ENCODE results near the gene PLCB4.
"Not testable (repeated sequence)": the region's sequence is repeated elsewhere in the genome, so short reads cannot be mapped to it uniquely, and the experiment has no call there.

PLCB4 gene

DNA sequence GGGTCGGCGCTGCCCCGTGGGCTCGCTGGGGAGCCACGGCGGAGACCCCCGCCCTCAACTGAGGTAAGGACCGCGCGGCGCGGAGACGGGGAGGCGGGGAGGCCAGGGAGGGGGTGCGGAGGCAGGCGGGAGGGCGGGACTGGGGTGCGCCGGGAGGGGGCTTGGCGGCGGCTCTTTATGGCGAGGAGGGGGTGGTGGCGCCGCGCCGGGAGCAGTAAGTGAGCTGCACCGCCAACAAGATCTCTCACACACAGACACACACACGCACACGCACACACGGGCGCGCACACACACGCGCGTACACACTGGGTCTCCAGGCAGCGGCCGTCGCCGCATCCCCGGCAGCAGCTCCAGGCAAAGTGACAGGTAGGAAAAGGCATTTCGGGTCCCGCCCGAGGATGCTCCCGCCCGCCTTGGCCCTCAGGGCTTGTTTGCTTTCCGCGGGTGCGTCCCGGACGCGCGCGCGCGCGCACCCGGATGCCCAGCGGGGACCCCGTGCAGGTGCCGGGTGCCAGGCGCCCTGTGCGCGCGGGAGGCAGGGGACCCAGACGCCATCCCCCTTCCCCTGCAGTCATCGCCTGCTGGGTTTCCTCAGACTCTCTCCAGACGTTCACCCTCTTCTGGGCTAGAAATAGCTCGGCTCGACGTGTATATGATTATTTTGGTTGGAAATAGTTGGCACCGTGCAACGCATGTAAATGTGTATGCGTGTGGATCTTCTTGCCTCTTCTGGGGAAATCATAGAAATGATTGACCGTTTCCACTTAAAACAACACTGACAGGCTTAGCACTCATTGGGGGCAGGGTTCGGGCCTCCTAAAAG is at the start of gene PLCB4:
TSS of gene PLCB4 (plus strand) at position 247 of the 823 bp plus-strand sequence. CDS start 238,728 bp downstream, outside the sequence.
- no peak for DNase-seq (ENCODE audit: low read depth)

DNA sequence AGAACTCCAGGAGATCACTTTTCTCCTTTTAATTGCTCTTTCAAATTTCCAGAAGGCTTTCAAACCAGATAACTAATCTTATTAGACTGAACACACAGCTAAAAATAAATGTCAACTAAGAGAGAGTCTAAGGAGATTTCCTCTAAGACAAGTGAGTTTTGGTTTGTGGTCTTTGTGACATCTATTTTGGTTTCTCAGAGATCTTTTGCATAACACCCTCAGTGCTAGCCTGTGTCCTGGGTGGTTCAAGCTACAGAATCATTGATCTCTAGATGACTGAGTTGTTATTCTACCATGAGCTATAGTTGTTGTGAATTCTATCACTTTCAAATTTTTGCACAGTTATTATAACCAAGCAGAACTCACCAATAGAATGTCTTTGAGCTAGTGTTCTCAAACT is 49.1 kb upstream of the PLCB4 start:
- no peak for DNase-seq (ENCODE audit: low read depth)

DNA sequence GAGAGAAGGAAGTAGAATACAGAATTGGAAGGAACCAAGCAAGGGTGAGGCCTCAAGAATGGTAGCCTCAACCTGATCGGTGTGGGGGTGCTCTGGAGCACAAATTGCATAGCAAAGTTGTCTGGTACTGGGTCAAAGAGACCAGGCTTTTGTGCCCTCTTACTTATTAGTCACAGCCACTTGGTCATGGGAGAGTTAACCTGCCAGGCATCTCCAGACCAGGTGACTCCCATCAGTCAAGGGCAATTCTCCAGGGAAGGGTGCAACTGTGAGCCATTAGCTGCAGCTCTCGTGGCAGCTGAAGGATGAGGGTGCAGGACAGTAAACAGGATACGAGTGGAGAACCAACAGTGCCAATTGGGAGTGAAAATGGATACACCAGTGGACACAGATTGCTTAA is 47.7 kb upstream of the PLCB4 start:
- no peak for DNase-seq (ENCODE audit: low read depth)

DNA sequence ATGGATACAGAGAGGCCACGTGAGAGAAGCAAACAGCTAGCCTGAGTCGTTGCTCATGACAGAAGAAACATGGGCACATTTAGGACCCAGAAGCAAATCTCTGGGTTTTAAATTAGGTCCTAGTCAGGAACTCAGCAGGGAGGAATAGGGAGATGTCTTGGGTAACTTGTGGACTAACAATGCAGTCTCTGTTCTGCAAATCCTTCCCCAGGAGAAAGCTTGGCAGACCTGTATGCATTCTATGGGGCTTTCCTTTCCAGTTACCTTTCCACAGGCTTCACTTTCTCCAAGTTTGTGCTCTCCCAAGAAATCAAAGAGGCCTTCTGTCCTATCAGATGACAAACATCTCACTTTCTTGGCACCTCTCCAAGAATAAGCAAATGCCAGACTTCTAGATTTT is 47.2 kb upstream of the PLCB4 start:
- DNase-seq (ENCODE audit: low read depth): no peak

DNA sequence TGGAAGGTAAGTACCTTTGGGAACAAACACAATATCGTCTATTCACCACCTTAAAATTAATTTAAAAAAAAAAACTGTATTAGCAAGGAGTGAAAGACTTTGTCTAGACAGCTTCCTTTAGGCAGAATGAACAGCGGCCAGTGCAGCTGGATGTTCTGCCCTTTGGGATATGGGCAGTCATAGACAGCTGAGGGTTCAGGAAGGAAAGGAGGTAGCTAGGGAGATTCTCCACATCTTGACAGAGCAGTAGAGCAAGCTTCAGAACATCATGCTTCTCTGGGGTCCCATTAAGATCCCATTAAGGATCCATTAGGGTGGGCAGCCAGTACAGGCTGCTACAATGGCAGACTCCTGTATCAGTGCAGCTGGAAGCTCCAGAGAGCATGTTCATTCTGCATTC is 46.5 kb upstream of the PLCB4 start:
- no peak for DNase-seq (ENCODE audit: low read depth)

DNA sequence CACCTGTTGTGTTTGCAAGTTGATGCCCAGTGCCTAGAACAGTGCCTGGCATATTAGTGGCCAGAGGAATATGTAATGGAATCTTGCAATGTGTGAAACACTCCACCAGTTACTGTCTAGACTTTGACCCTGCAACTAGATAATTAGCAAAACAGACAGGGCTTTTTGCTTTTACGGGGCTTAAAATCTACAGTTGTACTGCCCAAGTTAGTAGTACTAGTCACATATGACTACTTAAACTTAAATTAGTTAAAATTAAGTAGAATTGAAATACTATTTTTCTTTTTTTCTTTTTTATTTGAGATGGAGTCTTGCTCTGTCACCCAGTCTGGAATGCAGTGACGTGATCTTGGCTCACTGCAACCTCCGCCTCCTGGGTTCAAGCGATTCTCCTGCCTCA is 44.3 kb upstream of the PLCB4 start:
- no peak for DNase-seq (ENCODE audit: low read depth)

DNA sequence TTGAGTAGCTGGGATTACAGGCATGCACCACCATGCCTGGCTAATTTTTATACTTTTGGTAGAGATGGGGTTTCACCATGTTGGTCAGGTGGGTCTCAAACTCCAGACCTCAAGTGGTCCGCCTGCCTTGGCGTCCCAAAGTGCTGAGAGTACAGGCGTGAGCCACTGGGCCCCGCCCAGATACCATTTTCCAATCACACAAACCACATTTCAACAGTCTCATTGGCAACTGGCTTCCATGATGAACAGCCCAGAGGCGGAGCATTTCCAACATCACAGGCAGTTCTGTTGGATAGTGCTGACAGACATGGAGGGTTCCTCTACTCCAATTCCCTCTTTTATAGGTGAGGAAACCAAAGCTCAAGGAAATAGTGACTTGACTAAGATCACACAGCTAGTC is 43.9 kb upstream of the PLCB4 start:
- no peak for DNase-seq (ENCODE audit: low read depth)

DNA sequence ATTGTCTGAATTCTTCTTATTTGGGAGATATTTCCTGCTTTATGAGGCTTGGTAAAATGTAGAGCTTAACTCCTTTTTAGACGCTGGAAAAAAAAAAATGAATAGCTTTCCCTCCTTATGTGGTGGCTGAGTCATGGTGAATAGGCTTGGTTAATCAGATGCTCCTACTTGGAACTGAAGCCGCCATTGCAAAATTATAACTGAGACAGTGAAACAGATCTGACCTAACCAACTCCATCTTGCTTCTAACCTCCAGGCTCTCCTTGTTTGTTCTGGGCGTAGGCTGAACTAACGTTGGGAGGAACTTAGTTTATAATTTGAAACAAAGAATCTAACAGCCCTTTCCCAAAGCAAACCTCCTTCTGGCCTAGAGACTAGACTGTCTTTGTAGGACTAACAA is 43.2 kb upstream of the PLCB4 start:
- DNase-seq (ENCODE audit: low read depth): peak; percentile 72

DNA sequence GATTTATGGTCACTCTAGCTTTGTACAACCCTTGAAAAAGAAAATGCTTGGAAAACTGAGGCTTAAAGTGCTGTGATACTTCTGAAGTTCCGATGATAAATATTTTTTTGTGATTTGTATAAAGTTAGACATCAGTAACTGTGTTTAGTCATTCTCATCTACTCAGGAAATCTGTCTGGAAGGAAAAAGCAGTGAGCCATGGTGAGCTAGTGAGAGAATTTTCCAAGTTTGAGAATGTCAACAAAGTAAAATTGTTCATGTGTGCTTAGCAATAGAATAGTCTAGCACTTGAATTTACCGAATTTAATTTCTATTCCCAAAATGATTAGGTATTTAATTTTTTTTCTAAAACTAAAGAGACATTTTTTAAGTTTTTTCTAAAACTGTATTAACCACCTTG is 41.3 kb upstream of the PLCB4 start:
- DNase-seq (ENCODE audit: low read depth): no peak

DNA sequence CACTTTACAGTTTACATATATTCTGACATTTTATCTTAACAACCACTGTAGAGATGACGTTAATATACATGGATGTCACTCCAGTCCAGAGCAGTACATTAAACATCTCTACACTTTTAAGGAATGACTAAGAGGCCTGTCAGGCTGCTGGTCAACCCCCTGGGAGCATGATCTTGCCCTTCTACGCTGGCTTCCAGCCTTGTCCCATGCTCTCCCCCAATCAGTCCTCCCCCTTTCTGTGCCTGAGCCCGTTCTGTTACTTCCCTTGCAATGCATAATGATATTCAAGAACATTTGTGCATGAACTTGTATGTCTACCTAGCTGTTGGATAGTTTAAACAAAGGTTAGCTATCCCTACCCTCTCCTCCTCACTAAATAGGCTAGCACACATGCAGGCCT is 40.5 kb upstream of the PLCB4 start:
- no peak for DNase-seq (ENCODE audit: low read depth)

DNA sequence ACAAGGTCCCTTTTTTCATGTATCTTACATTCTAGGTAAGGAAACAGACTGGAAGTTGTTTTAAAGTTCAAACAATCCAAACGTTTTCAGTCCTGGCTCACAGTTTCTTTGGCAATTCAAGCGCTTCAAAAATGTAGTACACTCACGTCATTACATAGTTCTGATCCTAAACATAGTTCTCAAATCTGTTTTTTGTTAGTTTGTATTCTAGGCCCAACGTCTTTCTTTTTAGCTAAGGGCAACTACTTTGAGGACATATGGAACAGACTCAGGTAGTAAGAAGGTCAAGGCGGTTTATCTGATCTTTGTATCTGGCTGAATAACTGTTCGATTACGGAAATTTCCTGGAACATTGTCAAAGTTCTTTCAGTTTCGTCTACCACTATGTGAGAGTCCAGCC is 36.9 kb upstream of the PLCB4 start:
- no peak for DNase-seq (ENCODE audit: low read depth)

DNA sequence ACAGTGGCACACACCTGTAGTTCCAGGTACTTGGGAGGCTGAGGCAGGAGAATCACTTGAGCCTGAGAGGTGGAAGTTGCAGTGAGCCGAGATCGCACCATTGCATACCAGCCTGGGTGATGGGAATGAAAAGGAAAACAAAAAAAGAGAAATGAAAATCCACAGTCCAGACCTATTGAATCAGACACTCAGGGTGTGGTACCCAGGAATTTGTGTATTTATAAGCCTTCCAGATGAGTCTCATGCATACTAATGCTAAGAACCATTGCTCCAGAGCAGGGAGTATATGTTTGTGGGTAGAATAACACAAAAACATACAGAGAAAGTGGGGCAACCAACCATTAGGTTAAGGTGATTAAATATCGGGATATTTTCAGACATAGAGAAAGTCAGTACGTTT is 36.1 kb upstream of the PLCB4 start:
- no peak for DNase-seq (ENCODE audit: low read depth)

DNA sequence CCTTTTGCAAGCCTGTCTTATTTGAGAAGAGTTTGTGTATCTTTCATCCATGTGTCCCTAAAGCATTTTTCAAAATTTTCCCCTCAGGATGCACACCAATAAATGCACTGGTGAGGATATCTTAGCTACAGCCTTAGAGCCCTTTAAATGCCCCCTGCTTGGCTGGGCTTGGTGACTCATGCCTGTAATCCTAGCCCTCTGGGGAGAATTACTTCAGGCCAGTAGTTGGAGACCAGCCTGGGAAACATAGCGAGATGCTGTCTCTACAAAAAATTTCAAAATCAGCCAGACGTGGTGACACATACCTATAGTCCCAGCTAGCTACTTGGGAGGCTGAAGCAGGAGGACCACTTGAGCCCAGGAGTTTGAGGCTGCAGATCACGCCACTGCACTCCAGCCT is 33.8 kb upstream of the PLCB4 start:
- DNase-seq (ENCODE audit: low read depth): peak; percentile 93

DNA sequence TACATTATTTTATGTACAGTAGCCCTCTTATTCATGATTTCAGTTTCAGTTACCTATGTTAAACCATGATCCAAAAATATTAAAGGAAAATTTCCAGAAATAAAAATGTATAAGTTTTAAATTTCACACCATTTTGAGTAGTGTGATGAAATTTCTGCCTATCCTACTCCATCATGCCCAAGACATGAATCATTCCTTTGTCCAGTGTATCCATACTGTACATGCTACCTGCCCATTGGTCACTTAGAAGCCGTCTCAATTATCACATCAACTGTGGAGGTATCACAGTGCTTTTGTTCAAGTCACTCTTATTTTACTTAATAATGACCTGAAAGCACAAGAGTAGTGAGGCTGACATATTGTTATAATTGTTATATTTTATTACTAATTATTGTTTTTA is 32.3 kb upstream of the PLCB4 start:
- DNase-seq (ENCODE audit: low read depth): no peak

DNA sequence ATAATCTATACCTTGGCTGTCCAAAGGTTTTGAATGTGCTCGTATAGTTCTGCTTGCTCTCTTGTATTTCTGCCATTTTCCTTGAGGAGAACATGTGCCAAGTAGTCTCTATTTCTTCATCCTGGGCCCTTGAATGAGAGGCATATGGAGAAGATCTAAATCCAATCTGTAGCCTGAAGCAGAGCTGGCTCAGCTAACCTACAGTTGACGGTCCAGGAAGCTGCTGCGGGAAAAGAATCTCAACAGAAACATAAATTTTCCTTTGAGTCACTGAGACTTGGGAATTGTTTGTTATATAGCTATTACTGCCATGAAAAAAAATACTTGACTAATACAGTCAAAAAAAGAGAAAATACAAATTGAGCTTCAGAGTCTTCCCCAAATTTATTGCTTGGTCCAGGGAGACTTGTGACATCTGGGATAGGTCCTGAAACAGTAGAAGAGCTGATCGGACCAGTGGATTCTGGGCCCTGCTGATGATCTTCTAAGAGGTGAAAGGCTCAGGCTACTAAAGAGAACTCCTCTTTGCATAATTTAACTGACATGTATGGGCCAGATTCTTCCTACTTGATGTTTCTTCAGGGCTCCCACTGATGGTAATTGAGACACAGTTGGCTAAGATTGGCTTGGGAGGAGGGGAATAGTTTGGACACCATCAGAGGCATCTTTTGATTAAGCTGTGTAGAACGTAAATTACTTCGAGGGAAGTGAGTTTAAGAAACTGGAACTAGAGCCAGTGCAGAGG is 29.9 kb upstream of the PLCB4 start:
- peak; percentile 68 for DNase-seq (ENCODE audit: low read depth)

DNA sequence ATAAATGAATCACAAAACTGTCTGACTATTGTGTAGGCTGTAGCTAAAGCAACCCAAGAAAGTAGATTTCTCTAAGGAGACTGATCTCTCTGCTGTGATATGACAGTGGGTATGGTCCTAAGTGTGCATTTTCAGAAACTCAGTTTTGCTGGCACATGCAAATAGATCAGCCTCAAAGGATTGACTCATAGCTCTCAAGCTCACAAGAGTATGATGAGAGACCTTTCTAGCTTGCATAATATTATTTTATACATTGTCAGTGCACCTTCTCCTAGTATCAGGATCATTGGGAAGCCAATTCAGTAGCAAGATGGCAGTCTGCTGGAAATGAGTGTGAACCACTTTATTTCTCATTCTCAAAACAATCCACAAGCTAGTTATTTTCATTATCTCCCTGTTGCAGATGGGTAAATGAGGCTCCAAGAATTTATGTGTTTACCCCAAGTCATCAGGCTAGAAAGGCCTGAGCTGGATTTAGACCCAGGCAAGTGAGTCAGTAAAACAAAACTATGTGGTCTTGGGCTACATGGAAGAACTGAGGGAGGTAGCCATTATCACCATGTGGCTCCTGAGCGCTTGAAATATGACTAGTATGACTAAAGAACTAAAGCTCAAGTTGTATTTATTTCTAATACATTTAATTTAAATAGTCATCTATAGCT is 27.9 kb upstream of the PLCB4 start:
- peak; percentile 34 for DNase-seq (ENCODE audit: low read depth)

DNA sequence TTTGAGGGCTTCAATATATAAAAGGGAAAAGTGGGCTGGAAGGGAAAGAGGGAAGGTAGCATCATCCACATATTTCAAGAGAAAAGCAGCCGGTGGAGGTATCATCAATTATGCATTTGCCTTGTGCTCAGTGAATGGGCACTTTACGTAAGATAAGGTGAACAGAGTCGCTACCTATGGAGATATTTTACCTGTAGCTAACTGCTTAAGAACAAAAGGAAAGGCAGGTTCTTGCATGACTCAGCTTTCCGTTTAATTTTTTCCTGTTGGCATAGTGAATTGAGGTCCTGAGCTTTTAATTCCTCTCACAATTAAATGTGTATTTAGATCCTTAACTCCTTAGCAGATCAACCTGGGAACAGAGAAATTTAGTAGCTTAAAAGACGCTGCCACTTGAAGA is 25.5 kb upstream of the PLCB4 start:
- no peak for DNase-seq (ENCODE audit: low read depth)

DNA sequence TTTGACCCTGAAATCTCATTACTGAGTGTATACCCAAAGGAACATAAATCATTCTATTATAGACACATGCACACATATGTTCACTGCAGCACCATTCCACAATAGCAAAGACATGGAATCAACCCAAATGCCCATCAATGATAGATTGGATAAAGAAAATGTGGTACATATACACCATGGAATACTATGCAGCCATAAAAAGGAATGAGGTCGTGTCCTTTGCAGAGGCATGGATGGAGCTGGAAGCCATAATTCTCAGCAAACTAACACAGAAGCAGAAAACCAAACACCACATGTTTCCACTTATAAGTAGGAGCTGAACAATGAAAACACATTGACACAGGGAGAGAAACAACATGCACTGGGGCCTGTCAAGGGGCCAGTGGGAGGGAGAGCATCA is 21.0 kb upstream of the PLCB4 start:
- DNase-seq (ENCODE audit: low read depth): not testable (repeated sequence)

DNA sequence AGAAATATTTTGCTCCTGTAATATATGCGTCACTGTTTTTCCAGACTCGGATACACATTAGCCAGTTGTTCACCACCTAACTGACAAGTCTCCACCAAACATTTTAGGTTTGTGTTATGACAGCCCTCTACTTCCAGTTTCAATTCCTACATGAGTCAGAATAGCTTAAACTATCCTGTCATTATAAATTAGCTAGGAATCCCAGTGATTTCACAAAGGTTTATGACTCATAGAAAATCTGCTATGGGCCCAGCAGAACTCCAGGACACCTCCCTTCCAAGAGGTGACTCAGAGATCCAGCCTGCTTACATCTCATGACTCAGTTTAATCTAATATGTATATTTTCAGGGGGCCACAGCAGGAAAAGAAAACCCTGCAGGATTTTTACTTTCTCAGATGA is 17.4 kb upstream of the PLCB4 start:
- peak; percentile 94 for DNase-seq (ENCODE audit: low read depth)

DNA sequence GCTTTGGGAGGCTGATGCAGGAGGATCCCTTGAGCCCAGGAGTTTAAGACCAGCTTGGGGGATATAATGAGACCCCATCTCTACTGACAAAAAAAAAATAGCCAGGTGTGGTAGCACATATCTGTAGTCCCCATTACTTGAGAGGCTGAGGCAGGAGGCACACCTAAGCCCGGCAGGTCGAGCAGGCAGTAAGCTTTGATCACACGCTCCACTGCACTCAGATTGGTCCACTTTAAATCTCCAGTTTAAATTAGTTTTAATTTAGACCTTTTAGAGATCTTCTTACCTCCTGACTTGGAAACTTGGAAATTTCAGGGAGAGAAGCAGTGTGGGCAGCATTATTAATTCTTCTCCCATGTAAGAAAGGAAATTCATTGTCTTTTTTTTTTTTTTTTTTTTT is 16.8 kb upstream of the PLCB4 start:
- DNase-seq (ENCODE audit: low read depth): no peak

DNA sequence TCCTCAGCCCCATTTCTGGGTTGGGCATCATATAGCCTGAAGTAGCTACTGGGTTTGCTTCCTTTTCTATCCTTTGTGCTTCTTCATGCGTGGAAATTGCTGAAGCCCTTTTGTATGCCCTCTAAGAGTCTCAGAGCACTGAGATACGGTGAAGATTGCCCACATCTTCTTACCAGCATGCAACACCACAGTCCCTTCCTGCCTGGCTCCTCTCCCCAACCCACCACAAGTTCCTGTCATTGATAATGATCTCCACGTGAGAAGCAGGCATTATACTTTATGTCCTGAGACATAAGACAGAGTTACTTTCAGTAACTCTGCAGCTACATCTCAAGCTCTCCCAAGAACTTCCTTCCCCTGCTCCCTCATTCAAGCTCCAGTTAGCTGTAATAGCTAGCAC is 15.8 kb upstream of the PLCB4 start:
- DNase-seq (ENCODE audit: low read depth): no peak

DNA sequence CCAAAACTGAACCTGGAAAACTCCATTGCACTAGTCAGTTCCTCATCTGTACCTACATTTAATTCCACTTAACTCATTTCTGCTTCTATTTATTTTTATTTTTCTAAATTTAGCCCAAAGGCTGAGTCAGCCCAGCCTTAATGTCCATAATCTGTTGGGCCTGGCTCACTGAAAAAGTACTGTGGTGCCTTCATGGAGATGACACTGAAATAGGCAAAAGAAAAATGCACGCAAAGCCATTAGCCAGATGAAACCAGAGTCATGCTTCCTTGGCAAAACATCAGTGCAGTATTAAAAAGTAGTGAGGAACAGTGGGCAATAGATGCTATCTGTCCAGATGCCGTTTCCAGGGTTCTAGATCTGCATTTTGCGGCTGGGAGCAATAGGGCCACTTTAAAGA is 14.7 kb upstream of the PLCB4 start:
- peak; percentile 36 for DNase-seq (ENCODE audit: low read depth)

DNA sequence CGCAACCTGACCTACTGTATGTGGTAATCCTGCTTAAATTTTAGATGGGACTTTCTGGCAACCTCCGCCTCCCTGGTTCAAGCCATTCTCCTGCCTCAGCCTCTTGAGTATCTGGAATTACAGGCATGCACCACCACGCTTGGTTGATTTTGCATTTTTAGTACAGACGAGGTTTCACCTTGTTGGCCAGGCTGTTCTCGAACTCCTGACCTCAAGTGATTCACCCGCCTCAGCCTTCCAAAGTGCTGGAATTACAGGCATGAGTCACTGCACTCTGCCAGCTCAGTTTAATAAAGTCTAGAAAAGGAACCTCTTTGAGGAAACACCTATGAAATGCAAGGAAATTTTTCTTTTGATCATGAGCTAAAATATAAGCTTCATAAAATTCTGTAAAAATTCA is 9.0 kb upstream of the PLCB4 start:
- DNase-seq (ENCODE audit: low read depth): no peak

Data from stromal cell of bone marrow (primary cell).